Medulla oblongata (tissue), 1 donor: ENCODE results near the gene TCF12.

Experiments used
- DNase-seq: peaks from one replicate; pipeline ENCODE4 v3.0.0-alpha.2; 2015; ENCODE audit errors: extremely low spot score

Gene TCF12

GRCh38 chr15:57251941-57252340 lies 333.5 kb downstream of the TCF12 start:
- DNase-seq, result no peak

- DNase-seq, result no peak
These were observed 334.6 kb downstream of the TCF12 start for GRCh38 chr15:57253082-57253481.

GRCh38 chr15:57253500-57253899 lies 335.1 kb downstream of the TCF12 start:
- no peak for DNase-seq

GRCh38 chr15:57255751-57256341 lies 337.4 kb downstream of the TCF12 start:
- no peak for DNase-seq

GRCh38 chr15:57256939-57257338 lies 338.5 kb downstream of the TCF12 start:
- DNase-seq, result no peak

- DNase-seq, result no peak
These were observed 341.2 kb downstream of the TCF12 start for GRCh38 chr15:57259568-57260040.

- DNase-seq, result no peak
These were observed 345.1 kb downstream of the TCF12 start for GRCh38 chr15:57263520-57263919.

GRCh38 chr15:57272771-57273357 lies 354.4 kb downstream of the TCF12 start:
- DNase-seq, result peak; percentile 44

- no peak for DNase-seq
These were observed 355.0 kb downstream of the TCF12 start for GRCh38 chr15:57273402-57273801.

- DNase-seq, result no peak
These were observed 360.0 kb downstream of the TCF12 start for GRCh38 chr15:57278439-57278838.

- no peak for DNase-seq
These were observed 362.0 kb downstream of the TCF12 start for GRCh38 chr15:57280464-57280863.

GRCh38 chr15:57281321-57281720 lies 362.9 kb downstream of the TCF12 start:
- DNase-seq, result no peak

- DNase-seq, result no peak
These were observed 364.2 kb downstream of the TCF12 start for GRCh38 chr15:57282686-57283085.

- no peak for DNase-seq
These were observed 365.5 kb downstream of the TCF12 start for GRCh38 chr15:57283774-57284503.

- DNase-seq, result no peak
These were observed 366.1 kb downstream of the TCF12 start for GRCh38 chr15:57284535-57284934.

GRCh38 chr15:57285386-57285785 lies 366.9 kb downstream of the TCF12 start:
- no peak for DNase-seq

- no peak for DNase-seq
These were observed 368.1 kb downstream of the TCF12 start for GRCh38 chr15:57286446-57287122.

- no peak for DNase-seq
These were observed 368.7 kb downstream of the TCF12 start for GRCh38 chr15:57287123-57287521.

- no peak for DNase-seq
These were observed 370.6 kb downstream of the TCF12 start for GRCh38 chr15:57288926-57289580.

- DNase-seq, result no peak
These were observed 371.7 kb downstream of the TCF12 start for GRCh38 chr15:57290187-57290586.

- no peak for DNase-seq
These were observed 372.4 kb downstream of the TCF12 start for GRCh38 chr15:57290826-57291225.
